Measurements from ENCODE around the gene RFX5. TPM values are rescaled to one million over a fixed set of nuclear protein-coding genes. Genes with fewer than 3 reads are reported as not detected.
A peak's percentile ranks its signal among the peaks of the same experiment; 100 is the strongest.

RFX5 gene
- total and polyA plus RNA-seq, 9 of the 15 experiments (the other 6 are each of a cell fraction or from before 2014, with no cell fraction given): 3.8 to 48.2 (median 32.2) TPM

DNA sequence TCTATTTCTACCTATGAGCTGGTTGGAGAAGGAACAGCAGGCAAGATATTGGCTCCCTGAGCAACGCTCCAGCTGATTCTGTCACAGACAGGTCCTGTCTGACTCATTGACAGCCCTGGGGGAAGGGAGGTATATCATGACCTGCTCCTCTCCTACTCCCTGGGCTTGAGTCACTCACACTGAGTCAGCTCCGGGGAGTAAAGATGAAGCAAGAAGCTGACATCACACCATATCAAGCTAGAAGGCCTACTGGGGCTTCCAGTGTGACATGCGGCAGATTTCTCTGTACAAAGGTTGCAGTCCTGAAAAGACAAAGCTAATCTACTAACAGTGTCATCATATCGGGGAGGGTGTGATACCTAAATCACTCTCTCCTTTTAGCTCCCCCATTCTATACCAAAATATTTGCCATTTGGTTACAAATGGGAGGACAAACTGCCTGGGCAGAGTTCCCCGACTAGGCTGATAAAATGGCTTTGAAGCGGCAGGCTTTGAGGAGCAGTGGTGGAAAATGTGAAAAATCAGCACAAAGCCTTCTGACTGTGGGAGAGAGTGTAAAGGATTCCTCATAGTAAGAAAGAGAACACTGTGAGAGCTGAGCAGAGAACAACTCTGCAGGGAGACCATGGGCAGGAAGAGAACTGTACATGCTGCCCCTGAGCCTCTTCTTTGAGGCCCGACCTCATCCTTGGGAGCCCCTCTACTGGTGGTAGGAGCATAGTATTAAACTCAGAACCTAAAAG lies 35.3 kb downstream of the RFX5 start (continued):
- TF ChIP-seq ZNF764 (CRISPR knock-in tag; IDR thresholded peaks at IDR 0.05; ENCODE audit: low read depth): no peak
- peak; percentile 86 for TF ChIP-seq NFE2 (IDR thresholded peaks at IDR 0.05; ENCODE audit: low read depth)
- no peak for TF ChIP-seq IFI16 (CRISPR knock-in tag; IDR thresholded peaks at IDR 0.05)
- no peak for TF ChIP-seq SPI1 (IDR thresholded peaks at IDR 0.05; ENCODE audit: borderline replicate concordance, low read depth, low read length)
- no peak for TF ChIP-seq SREBF1 (IDR thresholded peaks at IDR 0.05; ENCODE audit: borderline replicate concordance, low read depth, low read length)
- peak; percentile 93 for TF ChIP-seq SMARCC2 (IDR thresholded peaks at IDR 0.05; ENCODE audit: low read depth)
- no peak for TF ChIP-seq ZNF3 (CRISPR knock-in tag; IDR thresholded peaks at IDR 0.05)
- TF ChIP-seq KLF10 (CRISPR knock-in tag; IDR thresholded peaks at IDR 0.05): no peak
- no peak for TF ChIP-seq POLR2G (IDR thresholded peaks at IDR 0.05; ENCODE audit: low read depth, low read length)
- TF ChIP-seq PCBP1 (IDR thresholded peaks at IDR 0.05; ENCODE audit: low read depth, low read length, poor library complexity, severe bottlenecking): no peak
- TF ChIP-seq, protein P1, sequence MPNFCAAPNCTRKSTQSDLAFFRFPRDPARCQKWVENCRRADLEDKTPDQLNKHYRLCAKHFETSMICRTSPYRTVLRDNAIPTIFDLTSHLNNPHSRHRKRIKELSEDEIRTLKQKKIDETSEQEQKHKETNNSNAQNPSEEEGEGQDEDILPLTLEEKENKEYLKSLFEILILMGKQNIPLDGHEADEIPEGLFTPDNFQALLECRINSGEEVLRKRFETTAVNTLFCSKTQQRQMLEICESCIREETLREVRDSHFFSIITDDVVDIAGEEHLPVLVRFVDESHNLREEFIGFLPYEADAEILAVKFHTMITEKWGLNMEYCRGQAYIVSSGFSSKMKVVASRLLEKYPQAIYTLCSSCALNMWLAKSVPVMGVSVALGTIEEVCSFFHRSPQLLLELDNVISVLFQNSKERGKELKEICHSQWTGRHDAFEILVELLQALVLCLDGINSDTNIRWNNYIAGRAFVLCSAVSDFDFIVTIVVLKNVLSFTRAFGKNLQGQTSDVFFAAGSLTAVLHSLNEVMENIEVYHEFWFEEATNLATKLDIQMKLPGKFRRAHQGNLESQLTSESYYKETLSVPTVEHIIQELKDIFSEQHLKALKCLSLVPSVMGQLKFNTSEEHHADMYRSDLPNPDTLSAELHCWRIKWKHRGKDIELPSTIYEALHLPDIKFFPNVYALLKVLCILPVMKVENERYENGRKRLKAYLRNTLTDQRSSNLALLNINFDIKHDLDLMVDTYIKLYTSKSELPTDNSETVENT (CRISPR knock-in tag; IDR thresholded peaks at IDR 0.05): no peak
- peak; percentile 60 for TF ChIP-seq ZEB2 (IDR thresholded peaks at IDR 0.05)
- no peak for TF ChIP-seq ZNF75A (CRISPR knock-in tag; IDR thresholded peaks at IDR 0.05)
- no peak for TF ChIP-seq ZBTB8A (IDR thresholded peaks at IDR 0.05; ENCODE audit: partially characterized antibody)
- no peak for TF ChIP-seq TEAD2 (tag; IDR thresholded peaks at IDR 0.05)
- TF ChIP-seq, protein P2, sequence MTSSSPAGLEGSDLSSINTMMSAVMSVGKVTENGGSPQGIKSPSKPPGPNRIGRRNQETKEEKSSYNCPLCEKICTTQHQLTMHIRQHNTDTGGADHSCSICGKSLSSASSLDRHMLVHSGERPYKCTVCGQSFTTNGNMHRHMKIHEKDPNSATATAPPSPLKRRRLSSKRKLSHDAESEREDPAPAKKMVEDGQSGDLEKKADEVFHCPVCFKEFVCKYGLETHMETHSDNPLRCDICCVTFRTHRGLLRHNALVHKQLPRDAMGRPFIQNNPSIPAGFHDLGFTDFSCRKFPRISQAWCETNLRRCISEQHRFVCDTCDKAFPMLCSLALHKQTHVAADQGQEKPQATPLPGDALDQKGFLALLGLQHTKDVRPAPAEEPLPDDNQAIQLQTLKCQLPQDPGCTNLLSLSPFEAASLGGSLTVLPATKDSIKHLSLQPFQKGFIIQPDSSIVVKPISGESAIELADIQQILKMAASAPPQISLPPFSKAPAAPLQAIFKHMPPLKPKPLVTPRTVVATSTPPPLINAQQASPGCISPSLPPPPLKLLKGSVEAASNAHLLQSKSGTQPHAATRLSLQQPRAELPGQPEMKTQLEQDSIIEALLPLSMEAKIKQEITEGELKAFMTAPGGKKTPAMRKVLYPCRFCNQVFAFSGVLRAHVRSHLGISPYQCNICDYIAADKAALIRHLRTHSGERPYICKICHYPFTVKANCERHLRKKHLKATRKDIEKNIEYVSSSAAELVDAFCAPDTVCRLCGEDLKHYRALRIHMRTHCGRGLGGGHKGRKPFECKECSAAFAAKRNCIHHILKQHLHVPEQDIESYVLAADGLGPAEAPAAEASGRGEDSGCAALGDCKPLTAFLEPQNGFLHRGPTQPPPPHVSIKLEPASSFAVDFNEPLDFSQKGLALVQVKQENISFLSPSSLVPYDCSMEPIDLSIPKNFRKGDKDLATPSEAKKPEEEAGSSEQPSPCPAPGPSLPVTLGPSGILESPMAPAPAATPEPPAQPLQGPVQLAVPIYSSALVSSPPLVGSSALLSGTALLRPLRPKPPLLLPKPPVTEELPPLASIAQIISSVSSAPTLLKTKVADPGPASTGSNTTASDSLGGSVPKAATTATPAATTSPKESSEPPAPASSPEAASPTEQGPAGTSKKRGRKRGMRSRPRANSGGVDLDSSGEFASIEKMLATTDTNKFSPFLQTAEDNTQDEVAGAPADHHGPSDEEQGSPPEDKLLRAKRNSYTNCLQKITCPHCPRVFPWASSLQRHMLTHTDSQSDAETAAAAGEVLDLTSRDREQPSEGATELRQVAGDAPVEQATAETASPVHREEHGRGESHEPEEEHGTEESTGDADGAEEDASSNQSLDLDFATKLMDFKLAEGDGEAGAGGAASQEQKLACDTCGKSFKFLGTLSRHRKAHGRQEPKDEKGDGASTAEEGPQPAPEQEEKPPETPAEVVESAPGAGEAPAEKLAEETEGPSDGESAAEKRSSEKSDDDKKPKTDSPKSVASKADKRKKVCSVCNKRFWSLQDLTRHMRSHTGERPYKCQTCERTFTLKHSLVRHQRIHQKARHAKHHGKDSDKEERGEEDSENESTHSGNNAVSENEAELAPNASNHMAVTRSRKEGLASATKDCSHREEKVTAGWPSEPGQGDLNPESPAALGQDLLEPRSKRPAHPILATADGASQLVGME (CRISPR knock-in tag; IDR thresholded peaks at IDR 0.05): no peak
- TF ChIP-seq, protein P3, sequence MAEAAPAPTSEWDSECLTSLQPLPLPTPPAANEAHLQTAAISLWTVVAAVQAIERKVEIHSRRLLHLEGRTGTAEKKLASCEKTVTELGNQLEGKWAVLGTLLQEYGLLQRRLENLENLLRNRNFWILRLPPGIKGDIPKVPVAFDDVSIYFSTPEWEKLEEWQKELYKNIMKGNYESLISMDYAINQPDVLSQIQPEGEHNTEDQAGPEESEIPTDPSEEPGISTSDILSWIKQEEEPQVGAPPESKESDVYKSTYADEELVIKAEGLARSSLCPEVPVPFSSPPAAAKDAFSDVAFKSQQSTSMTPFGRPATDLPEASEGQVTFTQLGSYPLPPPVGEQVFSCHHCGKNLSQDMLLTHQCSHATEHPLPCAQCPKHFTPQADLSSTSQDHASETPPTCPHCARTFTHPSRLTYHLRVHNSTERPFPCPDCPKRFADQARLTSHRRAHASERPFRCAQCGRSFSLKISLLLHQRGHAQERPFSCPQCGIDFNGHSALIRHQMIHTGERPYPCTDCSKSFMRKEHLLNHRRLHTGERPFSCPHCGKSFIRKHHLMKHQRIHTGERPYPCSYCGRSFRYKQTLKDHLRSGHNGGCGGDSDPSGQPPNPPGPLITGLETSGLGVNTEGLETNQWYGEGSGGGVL (CRISPR knock-in tag; IDR thresholded peaks at IDR 0.05): no peak
- no peak for TF ChIP-seq KAT2B (IDR thresholded peaks at IDR 0.05; ENCODE audit: low read depth, low read length)
- peak in 1 of 2 experiments; percentile 98; a peak in 2 of 4 replicates for TF ChIP-seq HDAC1 (IDR thresholded peaks at IDR 0.05)

Data from K562 (cell line).